OCI-LY3 (cell line): ENCODE data around the gene KLHL35.

ENCODE experiments used
- CTCF ChIP-seq: fragments of 200-600, 300-600 bp; sonication (generic); IDR thresholded peaks from 2 replicates; pipeline ENCODE4 v1.5.1; 2014; ENCODE audit warnings: antibody characterized with exemption, low read length, low read depth
- EZH2phosphoT487 ChIP-seq: fragments of 200-600 bp; shearing (Covaris generic); IDR thresholded peaks from 2 replicates; pipeline ENCODE4 v1.6.1; 2018; ENCODE audit warnings: antibody characterized with exemption, mixed run types, low read depth

- TF ChIP-seq CTCF: no peak
- TF ChIP-seq EZH2phosphoT487: no peak
Observed at GRCh38 chr11:75383246-75383645, 49.8 kb downstream of the KLHL35 start.
